ENCODE data around the gene UNC119. TPM values are rescaled to one million over a fixed set of nuclear protein-coding genes. Genes with fewer than 3 reads are reported as not detected.

Gene UNC119
- total and polyA plus RNA-seq, 2 of the 13 experiments (the other 11 are each of a cell fraction or from before 2014, with no cell fraction given) = 10.4 to 63.1 TPM

GRCh38 chr17:28511858-28512461 lies 40.5 kb downstream of the UNC119 start:
- 11% methylated on average over 3 of the region's 3 CpGs for WGBS (ENCODE audit: low lambda C conversion rate)
- CTCF ChIA-PET (ENCODE audit: low intra/inter-chr PET ratio, low total read pairs) = no interaction called here
- H3K27ac ChIP-seq (ENCODE audit: extremely low read length, insufficient read depth, low read length) = no peak overlapping the region
- H3K9me3 ChIP-seq (ENCODE audit: low read length) = no peaks in the 10 kb centered on the region
- H4K20me1 ChIP-seq (ENCODE audit: insufficient read depth, low read length) = no peaks in the 10 kb centered on the region
- ATAC-seq = 0 out of 3 replicates have a peak, but pooled peaks have one; percentile 27
- in situ Hi-C loops (cut with HindIII; ENCODE audit: extremely low pct_ligation_motif_present, low pct_unique_long_range_greater_than_20kb) = no loop called here
- intact Hi-C loops (cut with micrococcal nuclease; ENCODE audit: unreplicated experiment) = no loop called here
- no peaks in the 10 kb centered on the region for H3K36me3 ChIP-seq (replicated peaks in 1 of 2; ENCODE audit: control insufficient read depth in 1 of 2, insufficient read depth in 2 of 2, low read length in 2 of 2)
- no peak for DNase-seq (ENCODE audit: low spot score)
- FAIRE-seq = no peak
- no TSS peak for BruUV-seq (replicated peaks)
- H3K4me2 ChIP-seq (ENCODE audit: low read depth, low read length) = no peak overlapping the region
- no peaks in the 10 kb centered on the region for H3K4me1 ChIP-seq (ENCODE audit: insufficient read depth, low read length)
- no peak overlapping the region for H3K9ac ChIP-seq (ENCODE audit: insufficient read depth, low read depth, low read length)
- H3K27me3 ChIP-seq (ENCODE audit: control insufficient read depth in 1 of 2, insufficient read depth in 2 of 2, low read length in 2 of 2) = peaks cover 11 to 61% of the 10 kb centered on the region in 2 experiments
- TF ChIP-seq ZNF614 (CRISPR knock-in tag; IDR thresholded peaks at IDR 0.05; ENCODE audit: borderline replicate concordance) (no peak), ZNF713 (CRISPR knock-in tag; IDR thresholded peaks at IDR 0.05) (no peak), ZSCAN21 (CRISPR knock-in tag; IDR thresholded peaks at IDR 0.05; ENCODE audit: borderline replicate concordance) (no peak), ZNF441 (CRISPR knock-in tag; IDR thresholded peaks at IDR 0.05; ENCODE audit: borderline replicate concordance) (no peak), ZKSCAN8 (CRISPR knock-in tag; IDR thresholded peaks at IDR 0.05; ENCODE audit: borderline replicate concordance) (no peak), ISX (CRISPR knock-in tag; conservative IDR thresholded peaks at IDR 0.05) (no peak), ZNF264 (CRISPR knock-in tag; IDR thresholded peaks at IDR 0.05) (no peak), ZNF546 (CRISPR knock-in tag; conservative IDR thresholded peaks at IDR 0.05) (no peak), KLF11 (CRISPR knock-in tag; IDR thresholded peaks at IDR 0.05) (no peak), NKX3-1 (CRISPR knock-in tag; IDR thresholded peaks at IDR 0.05) (no peak), MYNN (CRISPR knock-in tag; IDR thresholded peaks at IDR 0.05; ENCODE audit: low read depth) (no peak), SIX1 (CRISPR knock-in tag; IDR thresholded peaks at IDR 0.05; ENCODE audit: borderline replicate concordance) (no peak), DMAP1 (CRISPR knock-in tag; IDR thresholded peaks at IDR 0.05) (no peak), RXRB (CRISPR knock-in tag; IDR thresholded peaks at IDR 0.05; ENCODE audit: borderline replicate concordance) (no peak), HNF4A (CRISPR knock-in tag; IDR thresholded peaks at IDR 0.05) (no peak), ZKSCAN5 (CRISPR knock-in tag; IDR thresholded peaks at IDR 0.05) (no peak)
- TF ChIP-seq, protein P1, sequence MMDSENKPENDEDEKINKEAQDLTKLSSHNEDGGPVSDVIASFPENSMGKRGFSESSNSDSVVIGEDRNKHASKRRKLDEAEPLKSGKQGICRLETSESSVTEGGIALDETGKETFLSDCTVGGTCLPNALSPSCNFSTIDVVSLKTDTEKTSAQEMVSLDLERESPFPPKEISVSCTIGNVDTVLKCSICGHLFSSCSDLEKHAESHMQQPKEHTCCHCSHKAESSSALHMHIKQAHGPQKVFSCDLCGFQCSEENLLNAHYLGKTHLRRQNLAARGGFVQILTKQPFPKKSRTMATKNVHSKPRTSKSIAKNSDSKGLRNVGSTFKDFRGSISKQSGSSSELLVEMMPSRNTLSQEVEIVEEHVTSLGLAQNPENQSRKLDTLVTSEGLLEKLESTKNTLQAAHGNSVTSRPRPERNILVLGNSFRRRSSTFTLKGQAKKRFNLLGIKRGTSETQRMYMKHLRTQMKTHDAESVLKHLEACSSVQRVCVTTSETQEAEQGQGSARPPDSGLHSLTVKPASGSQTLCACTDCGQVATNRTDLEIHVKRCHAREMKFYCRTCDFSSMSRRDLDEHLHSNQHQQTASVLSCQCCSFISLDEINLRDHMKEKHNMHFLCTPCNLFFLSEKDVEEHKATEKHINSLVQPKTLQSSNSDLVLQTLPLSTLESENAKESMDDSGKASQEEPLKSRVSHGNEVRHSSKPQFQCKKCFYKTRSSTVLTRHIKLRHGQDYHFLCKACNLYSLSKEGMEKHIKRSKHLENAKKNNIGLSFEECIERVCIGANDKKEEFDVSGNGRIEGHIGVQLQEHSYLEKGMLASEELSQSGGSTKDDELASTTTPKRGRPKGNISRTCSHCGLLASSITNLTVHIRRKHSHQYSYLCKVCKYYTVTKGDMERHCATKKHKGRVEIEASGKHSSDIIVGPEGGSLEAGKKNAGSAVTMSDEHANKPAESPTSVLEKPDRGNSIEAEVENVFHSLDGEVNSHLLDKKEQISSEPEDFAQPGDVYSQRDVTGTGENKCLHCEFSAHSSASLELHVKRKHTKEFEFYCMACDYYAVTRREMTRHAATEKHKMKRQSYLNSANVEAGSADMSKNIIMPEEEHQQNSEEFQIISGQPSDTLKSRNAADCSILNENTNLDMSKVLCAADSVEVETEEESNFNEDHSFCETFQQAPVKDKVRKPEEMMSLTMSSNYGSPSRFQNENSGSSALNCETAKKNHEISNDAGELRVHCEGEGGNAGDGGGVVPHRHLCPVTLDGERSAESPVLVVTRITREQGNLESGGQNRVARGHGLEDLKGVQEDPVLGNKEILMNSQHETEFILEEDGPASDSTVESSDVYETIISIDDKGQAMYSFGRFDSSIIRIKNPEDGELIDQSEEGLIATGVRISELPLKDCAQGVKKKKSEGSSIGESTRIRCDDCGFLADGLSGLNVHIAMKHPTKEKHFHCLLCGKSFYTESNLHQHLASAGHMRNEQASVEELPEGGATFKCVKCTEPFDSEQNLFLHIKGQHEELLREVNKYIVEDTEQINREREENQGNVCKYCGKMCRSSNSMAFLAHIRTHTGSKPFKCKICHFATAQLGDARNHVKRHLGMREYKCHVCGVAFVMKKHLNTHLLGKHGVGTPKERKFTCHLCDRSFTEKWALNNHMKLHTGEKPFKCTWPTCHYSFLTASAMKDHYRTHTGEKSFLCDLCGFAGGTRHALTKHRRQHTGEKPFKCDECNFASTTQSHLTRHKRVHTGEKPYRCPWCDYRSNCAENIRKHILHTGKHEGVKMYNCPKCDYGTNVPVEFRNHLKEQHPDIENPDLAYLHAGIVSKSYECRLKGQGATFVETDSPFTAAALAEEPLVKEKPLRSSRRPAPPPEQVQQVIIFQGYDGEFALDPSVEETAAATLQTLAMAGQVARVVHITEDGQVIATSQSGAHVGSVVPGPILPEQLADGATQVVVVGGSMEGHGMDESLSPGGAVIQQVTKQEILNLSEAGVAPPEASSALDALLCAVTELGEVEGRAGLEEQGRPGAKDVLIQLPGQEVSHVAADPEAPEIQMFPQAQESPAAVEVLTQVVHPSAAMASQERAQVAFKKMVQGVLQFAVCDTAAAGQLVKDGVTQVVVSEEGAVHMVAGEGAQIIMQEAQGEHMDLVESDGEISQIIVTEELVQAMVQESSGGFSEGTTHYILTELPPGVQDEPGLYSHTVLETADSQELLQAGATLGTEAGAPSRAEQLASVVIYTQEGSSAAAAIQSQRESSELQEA (CRISPR knock-in tag; IDR thresholded peaks at IDR 0.05; ENCODE audit: not compliant biosample characterization) = no peak
- TF ChIP-seq, protein P2, sequence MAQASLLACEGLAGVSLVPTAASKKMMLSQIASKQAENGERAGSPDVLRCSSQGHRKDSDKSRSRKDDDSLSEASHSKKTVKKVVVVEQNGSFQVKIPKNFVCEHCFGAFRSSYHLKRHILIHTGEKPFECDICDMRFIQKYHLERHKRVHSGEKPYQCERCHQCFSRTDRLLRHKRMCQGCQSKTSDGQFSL (CRISPR knock-in tag; IDR thresholded peaks at IDR 0.05) = no peak
- TF ChIP-seq, protein P3, sequence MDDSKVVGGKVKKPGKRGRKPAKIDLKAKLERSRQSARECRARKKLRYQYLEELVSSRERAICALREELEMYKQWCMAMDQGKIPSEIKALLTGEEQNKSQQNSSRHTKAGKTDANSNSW (CRISPR knock-in tag; IDR thresholded peaks at IDR 0.05; ENCODE audit: borderline replicate concordance) = no peak
- POLR2A ChIA-PET = no interaction called here
- no peaks in the 10 kb centered on the region for H3K79me2 ChIP-seq (ENCODE audit: insufficient read depth, low read length)
- no peak overlapping the region for H2AFZ ChIP-seq (ENCODE audit: low read length)
- no peak overlapping the region for H3K4me3 ChIP-seq (replicated peaks in 1 of 3; ENCODE audit: insufficient read depth in 1 of 3, low read depth in 2 of 3, low read length in 3 of 3)
